Measurements from ENCODE around the gene CD34. TPM values are rescaled to one million over a fixed set of nuclear protein-coding genes. Genes with fewer than 3 reads are reported as not detected.

Gene CD34
- polyA plus RNA-seq, 3 donors: 103 to 118 (median 116) TPM

DNA sequence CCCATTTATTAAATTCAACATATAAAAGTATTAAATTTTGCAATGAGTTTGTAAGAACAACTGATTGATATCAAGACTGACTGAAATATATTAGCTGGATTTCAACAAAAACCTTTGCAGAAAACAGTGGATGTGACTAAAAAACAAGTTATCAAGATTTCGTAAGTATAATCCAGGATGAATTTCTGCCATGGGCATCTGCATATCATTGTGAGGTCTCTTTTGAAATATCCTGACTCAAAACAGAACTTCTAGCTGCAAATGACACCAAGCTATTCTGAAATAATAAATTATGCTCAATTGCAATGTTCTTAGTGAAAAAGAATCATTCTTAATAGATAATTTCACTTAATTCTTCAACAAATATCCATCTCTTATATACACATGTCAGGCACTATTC, 52.6 kb downstream of the CD34 start:
- no peak for DNase-seq (ENCODE audit: low read depth in 3 of 3, low spot score in 2 of 3)

DNA sequence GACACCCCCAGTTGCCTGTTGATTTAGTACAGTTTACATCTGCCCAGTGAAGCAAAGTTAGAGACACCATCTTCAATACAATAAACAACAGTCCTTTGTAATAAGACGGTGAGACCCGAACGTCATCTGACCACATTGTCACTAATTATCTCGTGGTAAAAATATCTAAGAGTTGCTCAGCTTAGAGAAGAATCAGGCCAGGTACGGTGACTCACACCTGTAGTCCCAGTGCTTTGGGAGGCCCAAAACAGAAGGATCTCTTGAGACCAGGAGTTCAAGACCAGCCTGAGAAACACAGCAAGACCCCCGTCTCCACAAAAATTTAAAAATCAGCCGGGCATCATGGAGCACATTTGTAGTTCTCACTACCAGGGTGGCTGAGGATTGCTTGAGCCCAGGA, 53.5 kb downstream of the CD34 start:
- DNase-seq (ENCODE audit: low read depth in 3 of 3, low spot score in 2 of 3): no peak

DNA sequence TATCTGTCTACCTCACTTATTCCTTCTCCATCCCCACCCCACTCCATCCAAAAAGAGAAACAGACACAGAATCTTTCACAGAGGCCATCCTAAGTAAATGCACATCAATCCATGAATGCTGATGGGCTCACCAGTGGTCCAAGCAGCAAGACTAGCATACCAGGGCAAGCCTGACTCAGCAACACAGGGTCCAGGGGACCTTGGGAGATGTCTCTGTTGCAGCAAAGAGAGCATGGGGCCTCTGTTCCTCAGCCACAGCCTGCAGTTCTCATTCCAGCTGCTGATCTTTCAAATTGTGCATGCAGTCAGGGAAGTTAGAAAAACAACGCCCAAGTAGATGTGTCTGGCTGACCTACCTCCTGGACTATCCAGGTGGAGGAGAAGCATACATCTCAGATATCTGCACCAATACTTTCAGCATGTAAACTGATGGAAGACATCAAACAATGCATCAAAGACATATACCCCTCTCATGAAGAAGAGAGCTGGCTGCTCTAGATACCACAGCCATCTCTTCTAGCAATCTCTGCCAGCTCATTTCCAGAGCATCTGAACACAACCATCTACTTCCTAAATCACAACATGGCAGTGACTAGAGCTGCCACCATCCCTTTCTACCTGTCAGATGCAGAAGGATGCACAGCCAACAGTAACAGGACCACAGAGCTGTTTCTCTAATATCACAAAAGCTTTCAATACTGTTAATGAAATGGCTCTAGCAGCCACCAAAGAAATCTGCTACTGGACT, 54.5 kb downstream of the CD34 start:
- no peak for DNase-seq (ENCODE audit: low read depth in 3 of 3, low spot score in 2 of 3)

DNA sequence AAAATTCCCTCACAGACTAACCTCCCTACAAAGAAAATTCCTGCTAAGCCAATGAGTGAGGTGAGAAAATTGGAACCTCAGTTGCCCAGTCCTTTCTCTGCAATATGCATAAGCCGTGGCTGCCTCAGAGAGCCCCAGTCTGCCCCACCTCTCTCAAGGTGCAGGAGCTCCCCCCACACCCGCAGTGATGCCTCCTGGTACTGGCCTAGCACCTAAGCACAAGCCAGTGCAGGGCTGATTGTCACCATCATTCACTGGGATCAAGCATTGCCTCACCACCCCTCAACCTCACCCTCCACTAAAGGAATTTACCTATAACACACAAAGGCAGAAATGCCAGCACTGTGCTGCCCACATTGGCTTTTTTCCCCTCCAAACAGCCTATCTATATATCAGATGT, 56.9 kb downstream of the CD34 start:
- DNase-seq (ENCODE audit: low read depth in 3 of 3, low spot score in 2 of 3): no peak

DNA sequence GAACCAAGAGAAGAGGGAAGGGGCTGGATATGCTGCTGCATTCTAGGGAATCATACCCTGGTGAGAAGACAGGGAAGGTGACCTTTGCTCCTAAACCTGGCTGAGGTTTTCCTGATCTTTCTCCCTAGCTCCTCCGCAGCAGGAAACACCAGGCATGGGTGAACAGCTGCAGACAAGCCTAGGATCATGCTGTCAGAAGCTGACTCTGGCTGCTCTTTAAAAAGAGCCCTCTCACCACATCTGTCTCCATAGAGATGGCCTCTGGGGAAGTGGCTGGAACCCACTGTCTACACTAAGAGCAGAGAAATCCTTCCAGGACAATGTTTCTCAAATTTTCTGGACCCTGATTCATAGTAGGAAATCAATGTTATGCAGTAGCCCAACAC, 57.6 kb downstream of the CD34 start:
- no peak for DNase-seq (ENCODE audit: low read depth in 3 of 3, low spot score in 2 of 3)

DNA sequence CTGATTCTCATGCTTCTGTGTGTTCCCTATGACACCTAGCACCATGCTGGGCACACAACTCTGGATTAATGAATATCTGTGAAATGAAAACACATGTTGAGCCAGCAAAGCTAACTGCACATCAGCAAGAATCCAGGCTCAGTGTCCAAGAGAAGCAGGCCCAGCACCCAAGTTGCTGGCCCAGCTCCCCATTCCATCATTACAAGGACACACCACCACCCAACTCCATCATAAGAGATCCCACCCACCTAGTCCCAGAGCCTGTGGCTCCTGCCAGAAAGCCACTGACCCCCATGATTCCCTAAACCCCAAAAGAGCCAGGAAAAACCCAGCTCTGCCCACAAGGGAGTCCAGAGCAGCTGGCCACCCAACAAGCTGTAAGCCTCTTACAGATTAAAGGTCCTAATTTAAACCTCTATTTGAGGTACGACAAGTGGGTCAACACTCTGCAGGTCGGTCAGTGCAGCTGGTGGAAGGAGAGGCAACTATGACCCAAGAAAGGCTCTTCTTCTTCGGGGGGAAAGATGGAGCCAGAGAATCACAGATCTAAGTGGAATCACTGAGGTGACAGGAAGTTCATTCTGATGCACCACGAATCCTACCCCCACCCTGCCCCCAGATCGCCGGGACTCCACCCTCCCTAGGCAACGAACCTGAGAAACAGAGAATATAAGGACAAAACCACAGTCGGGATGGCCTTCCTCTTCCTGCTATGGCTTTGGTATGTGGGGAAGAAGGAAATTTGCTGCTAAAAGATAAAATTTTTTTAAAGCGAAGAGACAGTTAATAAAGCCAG, 58.2 kb downstream of the CD34 start:
- no peak for DNase-seq (ENCODE audit: low read depth in 3 of 3, low spot score in 2 of 3)

DNA sequence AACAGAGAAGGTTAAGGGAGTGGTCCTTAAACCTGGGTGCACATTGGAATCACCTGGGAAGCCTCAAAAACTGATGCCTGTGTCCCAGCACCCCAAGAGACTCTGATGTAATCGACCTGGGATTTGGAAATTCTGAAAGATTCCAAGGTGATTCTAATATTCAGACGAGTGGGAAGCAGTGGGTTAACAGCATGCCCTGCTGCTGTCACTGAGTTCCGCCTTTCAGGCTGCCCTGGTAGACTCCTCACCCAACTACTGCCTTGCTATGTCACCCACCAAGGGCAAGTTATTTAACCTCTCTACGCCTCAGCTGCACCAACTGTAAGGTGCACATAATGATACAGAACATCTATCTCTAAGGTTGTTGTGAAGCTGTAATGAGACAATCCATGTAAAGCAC, 59.2 kb downstream of the CD34 start:
- no peak for DNase-seq (ENCODE audit: low read depth in 3 of 3, low spot score in 2 of 3)

DNA sequence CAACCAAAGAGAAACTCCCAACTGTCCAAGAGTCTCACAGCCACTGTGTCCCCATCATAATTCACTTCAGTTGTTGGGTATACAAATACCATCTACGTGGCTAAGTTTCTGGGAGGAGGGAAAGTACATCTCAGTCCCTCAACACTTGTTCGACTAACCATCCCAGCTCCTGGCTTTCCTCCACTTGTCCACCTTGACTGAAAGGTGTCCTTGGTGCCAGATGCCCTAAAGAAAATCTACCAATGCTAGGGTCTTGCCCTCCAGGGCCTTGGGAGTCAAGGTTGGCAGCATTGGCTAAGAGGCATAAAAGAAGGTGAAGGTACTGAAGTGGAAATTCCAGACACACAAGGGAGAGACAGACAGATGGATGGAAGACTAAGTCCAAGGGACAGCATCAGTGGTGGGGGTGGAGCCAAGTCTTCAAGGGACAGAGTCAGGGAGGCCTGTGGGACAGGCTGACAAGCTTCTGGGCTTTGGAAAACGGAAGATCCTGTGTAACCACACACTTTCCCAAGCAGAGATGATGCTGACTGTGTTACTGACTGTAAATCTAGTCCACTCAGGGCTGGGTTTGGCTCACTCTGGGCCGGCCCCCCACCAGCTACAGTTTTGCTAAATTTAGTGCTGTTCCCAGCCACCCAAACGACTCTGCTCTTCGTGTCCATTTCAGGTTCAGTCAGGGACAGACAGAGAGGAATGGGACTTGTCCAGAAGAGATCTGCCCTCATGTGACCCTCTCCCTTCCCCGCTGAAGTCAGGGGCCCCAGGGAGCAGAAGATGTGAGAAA, 60.1 kb downstream of the CD34 start:
- DNase-seq (ENCODE audit: low read depth in 3 of 3, low spot score in 2 of 3): no peak

DNA sequence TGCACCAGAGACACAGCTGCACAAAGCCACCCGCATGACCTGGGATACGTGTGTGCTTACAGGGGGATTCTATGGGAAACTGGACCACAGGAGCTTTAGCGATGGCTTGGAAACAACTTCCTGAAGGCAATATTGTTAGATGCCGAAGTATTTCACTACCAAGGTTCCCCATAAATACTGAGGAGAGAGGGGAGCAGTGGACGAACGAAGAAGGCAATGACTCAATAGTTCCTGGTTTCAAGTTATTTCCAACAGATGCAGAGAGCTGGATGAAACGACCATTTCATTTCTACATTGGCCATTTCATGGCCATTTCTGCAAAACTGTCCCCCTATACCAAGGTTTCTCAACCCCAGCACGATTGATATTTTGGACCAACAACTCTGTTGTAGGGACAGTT, 61.3 kb downstream of the CD34 start:
- no peak for DNase-seq (ENCODE audit: low read depth in 3 of 3, low spot score in 2 of 3)

DNA sequence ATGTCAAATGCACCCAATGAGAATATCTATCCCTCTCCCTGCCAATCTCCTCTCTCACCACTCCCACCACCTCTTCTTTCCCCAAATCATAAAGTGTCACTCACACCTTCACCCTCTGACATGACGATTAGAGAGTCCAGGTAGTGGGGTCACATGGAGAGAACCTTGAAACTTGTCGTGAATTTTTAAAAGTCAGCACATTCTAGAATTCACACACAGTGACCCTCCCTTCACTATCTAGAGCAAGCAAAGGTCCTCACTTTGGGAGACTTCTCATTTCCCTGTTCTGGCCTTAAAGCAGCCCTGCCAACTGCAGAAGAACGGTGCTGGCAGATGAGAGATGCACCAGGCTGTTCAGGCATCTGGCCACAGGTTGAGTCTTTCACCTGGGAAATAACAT, 61.9 kb downstream of the CD34 start:
- no peak for DNase-seq (ENCODE audit: low read depth in 3 of 3, low spot score in 2 of 3)

DNA sequence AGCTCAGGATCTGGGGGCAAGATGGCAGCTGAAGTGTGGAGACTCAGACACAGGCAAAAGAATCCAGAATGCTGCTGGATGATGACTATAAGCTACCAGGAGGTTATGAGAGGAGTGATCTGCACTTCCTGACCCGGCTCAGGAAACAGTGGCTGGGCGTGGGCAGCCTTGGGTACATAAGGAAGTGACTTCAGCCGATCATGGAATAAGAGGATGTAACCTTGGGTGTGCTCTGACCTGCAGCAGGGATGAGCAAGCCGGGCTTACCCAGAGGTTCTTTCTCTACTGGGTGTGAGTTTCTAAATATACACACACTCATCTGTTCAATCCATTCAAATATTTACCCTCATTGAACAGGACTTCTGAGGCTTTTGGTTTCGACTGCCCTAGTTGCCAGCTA, 62.7 kb downstream of the CD34 start:
- no peak for DNase-seq (ENCODE audit: low read depth in 3 of 3, low spot score in 2 of 3)

DNA sequence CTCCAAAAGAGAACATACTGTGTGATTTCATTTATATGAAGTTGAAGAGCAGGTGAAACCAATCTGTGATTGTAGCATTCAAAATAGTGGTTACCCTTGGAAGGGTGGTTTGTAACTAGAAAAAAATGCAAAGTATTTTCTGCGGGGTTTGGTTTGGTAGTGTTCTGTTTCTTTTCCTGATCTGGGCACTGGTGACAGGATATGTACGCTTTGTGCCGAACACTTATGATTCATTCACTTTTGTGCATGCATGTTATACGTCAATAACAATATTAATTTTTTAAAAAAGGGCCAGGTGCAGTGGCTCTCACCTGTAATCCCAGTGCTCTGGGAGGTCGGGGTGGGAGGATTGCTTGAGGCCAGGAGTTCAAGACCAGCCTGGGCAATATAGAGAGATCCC, 63.8 kb downstream of the CD34 start:
- DNase-seq (ENCODE audit: low read depth in 3 of 3, low spot score in 2 of 3): no peak

DNA sequence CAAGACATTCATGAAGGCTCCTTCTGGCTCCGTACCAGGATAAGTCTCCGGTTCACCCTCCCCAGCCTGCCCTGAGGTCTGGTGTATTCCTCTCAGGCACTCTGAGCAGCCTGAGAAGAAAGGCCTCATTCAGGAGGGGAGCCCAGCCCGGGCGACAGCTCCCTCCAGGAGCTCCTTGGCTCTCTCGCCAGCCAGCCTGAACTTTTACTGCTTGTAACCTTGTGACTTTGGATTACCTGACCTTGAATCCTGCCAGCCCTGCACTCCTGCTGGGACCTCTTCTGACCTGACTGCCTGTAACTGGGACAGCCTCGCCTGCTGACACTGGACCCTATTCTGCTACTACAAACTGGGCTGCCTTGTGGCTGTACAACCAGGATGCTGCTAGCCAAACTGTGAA, 65.8 kb downstream of the CD34 start:
- DNase-seq (ENCODE audit: low read depth in 3 of 3, low spot score in 2 of 3): no peak

DNA sequence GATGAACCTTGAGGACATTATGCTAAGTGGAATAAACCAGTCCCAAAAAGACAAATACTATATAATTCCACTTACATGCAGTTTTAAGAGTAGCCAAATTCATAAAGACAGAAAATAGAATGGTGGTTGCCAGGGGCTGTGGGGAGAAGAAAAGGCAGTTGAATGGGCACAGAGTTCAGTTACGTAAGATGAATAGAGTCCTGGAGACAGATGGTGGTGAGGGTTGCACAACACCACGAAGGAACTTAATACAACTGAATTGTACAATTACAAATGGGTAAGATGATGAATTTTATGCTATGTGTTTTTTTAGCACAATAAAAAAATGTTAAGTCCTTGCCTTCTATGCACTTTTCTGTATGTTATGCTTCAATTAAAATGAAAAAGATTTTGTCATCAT, 66.6 kb downstream of the CD34 start:
- DNase-seq (ENCODE audit: low read depth in 3 of 3, low spot score in 2 of 3): no peak

DNA sequence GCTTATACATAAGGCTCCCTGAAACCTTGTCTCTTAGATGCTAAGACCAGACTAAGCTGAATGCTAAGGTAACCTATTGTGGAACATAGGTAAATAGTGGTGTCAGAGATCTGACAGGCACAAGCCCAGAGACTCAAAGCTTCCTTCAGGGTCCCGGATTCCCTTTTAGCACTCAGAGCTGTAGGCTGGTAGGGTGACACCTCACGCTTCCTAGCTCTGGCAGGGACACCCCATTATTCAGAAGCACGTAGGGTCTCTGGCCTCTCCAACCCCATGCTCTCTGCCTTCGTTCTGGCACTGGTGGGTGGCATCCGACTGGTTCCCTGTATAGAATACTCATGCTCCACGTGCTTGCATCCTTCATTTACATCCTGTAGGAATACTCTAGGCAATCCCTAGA, 68.4 kb downstream of the CD34 start:
- DNase-seq (ENCODE audit: low read depth in 3 of 3, low spot score in 2 of 3): no peak

DNA sequence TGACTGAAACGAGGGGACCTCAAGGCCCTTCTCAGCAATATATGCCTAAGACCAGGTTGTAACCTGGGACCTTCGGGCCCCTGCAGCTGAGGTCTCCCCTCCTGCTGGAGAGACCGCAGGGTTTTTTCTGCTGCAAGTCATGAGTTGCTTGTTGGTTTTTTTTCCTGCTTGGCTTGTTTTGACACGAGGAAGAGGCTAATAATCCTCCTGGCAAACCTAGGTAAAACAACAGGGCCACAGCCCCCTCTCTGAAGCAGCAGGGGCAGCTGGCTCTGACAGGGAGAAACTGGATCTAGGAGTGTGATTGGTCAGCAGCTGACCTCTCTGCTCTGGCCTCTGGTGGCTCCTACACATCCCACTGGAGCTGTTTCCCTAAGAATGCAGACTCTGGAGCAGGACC, 69.0 kb downstream of the CD34 start:
- no peak for DNase-seq (ENCODE audit: low read depth in 3 of 3, low spot score in 2 of 3)

DNA sequence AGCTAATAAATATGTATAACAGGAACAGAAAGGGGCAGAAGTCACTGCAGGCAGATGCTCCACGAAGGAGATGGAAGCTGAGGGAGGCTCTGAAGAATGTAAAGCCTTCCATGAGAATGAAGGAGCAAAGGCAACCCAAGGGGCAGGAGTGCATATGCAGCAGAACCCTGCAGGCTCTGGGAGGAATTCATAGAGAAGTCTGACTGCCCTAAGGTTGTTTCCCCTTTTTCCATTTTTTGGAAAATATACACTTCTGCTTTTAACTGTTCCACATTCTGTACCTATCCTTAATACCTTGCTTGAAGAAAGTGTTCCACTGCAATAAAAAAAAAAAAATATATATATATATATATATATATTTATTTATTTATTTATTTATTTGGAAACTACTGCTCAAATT, 69.6 kb downstream of the CD34 start:
- no peak for DNase-seq (ENCODE audit: low read depth in 3 of 3, low spot score in 2 of 3)

DNA sequence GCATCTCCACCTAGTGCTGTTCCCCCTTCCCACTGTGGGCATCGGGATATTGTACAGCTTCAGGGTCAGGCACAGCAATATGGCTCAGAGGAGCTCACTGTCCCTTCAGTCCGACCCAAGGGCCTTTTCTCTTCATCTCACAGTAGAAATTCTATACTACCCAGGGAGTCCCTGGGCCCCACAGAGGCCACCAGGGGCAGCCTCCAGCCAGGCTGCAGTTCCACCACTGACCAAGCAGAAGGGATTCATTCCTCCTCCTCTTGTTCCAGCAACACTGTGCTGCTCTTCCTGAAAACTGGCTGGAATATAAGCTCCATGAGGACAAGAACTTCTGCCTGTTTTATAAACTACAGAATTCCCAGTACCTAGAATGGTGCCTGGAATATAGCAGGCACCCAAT, 70.5 kb downstream of the CD34 start:
- no peak for DNase-seq (ENCODE audit: low read depth in 3 of 3, low spot score in 2 of 3)

DNA sequence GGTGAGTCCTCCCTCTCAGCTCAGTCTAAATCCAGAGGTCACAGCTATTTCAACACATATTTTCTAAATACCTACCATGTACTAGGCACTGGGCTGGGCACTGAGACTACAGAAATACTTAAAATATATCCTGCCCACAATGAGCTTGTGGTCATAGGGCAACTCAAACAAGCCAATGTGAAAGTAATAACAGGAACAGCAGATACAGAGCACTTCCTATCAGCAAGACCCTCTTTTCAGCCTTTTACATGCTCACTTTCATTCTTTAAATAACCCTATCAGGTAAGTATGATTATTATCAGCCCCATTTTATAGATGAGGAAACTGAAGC, 71.9 kb downstream of the CD34 start:
- DNase-seq (ENCODE audit: low read depth in 3 of 3, low spot score in 2 of 3): no peak

DNA sequence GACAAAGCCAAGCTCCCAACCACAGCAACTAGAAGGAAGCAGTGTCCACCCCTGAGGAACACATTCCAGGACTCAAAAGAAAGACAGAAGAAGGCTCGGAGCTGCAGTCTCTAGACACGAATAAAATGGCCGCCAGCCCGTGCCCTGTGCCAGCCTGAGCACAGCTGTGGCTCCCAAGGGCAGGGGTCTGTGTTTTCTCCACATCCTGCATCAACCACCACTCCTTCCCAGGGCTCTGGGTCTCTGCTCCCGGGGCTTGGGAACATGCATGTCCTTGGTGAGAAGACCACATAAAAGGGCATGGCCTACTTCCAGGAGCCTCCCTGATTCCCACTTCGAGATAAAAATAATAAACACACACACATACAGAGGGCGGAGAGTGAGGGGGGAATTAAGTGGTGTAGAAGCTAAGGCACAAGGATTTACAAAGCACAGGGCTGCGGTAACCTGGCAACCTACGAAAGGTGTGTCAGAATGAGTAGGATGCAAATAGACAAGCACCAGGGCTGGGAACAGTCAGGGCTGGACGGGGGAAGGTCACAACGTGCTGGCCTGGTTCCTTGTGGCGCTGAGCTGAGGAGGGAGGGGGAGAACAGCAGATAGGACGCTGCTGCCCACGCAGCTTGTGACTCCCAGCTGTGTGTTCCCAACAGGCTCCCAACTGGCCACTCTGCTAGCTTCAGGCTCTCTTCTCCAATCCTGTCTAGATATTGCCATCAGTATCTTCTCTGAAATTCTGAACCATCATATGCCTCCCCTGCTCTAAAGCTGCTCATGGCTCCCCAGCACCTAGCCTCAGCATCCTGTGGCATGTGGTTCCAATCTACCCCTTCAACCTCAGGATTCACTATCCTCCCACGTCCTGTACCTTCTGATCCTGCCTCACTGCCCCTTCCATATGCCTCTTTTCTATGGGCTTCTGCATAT, 72.5 kb downstream of the CD34 start:
- DNase-seq (ENCODE audit: low read depth in 3 of 3, low spot score in 2 of 3): no peak

DNA sequence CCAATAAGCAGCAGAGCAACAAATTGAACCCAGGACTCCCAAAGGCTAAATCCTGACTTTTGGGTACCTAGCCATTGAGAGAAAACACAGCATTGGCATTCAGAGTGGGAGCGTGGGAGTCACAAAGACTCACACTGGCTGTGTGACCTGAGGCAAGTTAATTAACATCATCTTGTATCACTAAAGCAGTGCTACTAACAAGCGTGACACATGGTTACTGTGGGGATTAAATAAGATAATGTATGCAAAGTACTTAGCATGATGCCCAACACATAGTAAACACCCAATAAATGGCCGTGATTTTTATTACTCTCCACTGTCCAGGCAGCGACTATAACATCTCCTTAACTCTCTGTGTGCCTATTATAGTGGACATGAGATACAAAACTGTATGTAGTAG, 73.3 kb downstream of the CD34 start:
- DNase-seq (ENCODE audit: low read depth in 3 of 3, low spot score in 2 of 3): no peak

Data from right renal cortex interstitium (tissue), 3 donors.